ENCODE data around the gene FMOD.

FMOD gene
- total RNA-seq: 0 reads per million in 2 donors

GRCh38 chr1:203351037-203351625, at the start of gene FMOD:
Gene FMOD, minus strand, starts transcription at chr1:203351122. Its CDS starts 2,852 bp downstream, at chr1:203348270.
- no peak for DNase-seq

- DNase-seq: no peak
Observed at GRCh38 chr1:203396595-203397194, 45.8 kb upstream of the FMOD start.

GRCh38 chr1:203395751-203396150, 44.8 kb upstream of the FMOD start:
- DNase-seq: no peak

- no peak for DNase-seq
Observed at GRCh38 chr1:203390298-203390697, 39.4 kb upstream of the FMOD start.

GRCh38 chr1:203388683-203389082, 37.8 kb upstream of the FMOD start:
- DNase-seq: no peak

GRCh38 chr1:203382026-203382425, 31.1 kb upstream of the FMOD start:
- no peak for DNase-seq

- DNase-seq: no peak
Observed at GRCh38 chr1:203381151-203381751, 30.3 kb upstream of the FMOD start.

GRCh38 chr1:203380420-203381150, 29.7 kb upstream of the FMOD start:
- DNase-seq: no peak

- DNase-seq: no peak
Observed at GRCh38 chr1:203379825-203380224, 28.9 kb upstream of the FMOD start.

GRCh38 chr1:203378556-203379245, 27.8 kb upstream of the FMOD start:
- no peak for DNase-seq

GRCh38 chr1:203373991-203374390, 23.1 kb upstream of the FMOD start:
- DNase-seq: no peak

GRCh38 chr1:203373002-203373401, 22.1 kb upstream of the FMOD start:
- no peak for DNase-seq

- no peak for DNase-seq
Observed at GRCh38 chr1:203371288-203371687, 20.4 kb upstream of the FMOD start.

- DNase-seq: no peak
Observed at GRCh38 chr1:203369666-203370065, 18.7 kb upstream of the FMOD start.

GRCh38 chr1:203368624-203369451, 17.9 kb upstream of the FMOD start:
- DNase-seq: no peak

GRCh38 chr1:203367057-203367456, 16.1 kb upstream of the FMOD start:
- DNase-seq: no peak

GRCh38 chr1:203366476-203366875, 15.6 kb upstream of the FMOD start:
- DNase-seq: no peak

- DNase-seq: no peak
Observed at GRCh38 chr1:203364806-203365205, 13.9 kb upstream of the FMOD start.

- DNase-seq: no peak
Observed at GRCh38 chr1:203364094-203364801, 13.3 kb upstream of the FMOD start.

- no peak for DNase-seq
Observed at GRCh38 chr1:203362720-203363025, 11.8 kb upstream of the FMOD start.

- DNase-seq: no peak
Observed at GRCh38 chr1:203361945-203362719, 11.2 kb upstream of the FMOD start.

Data from activated gamma-delta T cell (primary cell).